K562 (cell line): Measurements from ENCODE around the gene NTN3. TPM values are rescaled to one million over a fixed set of nuclear protein-coding genes. Genes with fewer than 3 reads are reported as not detected.
A peak's percentile ranks its signal among the peaks of the same experiment; 100 is the strongest.

ENCODE experiments used
- BCLAF1 ChIP-seq, 2 experiments: fragments of 450-650 bp in 1 of 2; IDR thresholded peaks; 2 replicates each; pipeline ENCODE4 v1.6.1; 2011 to 2017; ENCODE audit warnings: low read depth in 2 of 2, antibody characterized with exemption in 1 of 2, borderline replicate concordance in 1 of 2, low read length in 1 of 2, mild to moderate bottlenecking in 1 of 2, mixed read lengths in 1 of 2; ENCODE audit not compliant: control insufficient read depth in 1 of 2
- BHLHE40 ChIP-seq: IDR thresholded peaks from 2 replicates; pipeline ENCODE4 v1.6.1; 2011; ENCODE audit warnings: low read length, improper control_type of control experiment
- C11orf30 ChIP-seq: fragments of 450-650 bp; IDR thresholded peaks from 2 replicates; pipeline ENCODE4 v1.6.1; 2016; ENCODE audit warnings: low read depth, mild to moderate bottlenecking
- CTBP1 ChIP-seq: fragments of 450-650 bp; IDR thresholded peaks from 2 replicates; pipeline ENCODE4 v1.6.1; 2016; ENCODE audit warnings: borderline replicate concordance
- HMGXB4 ChIP-seq: sonication (generic); formaldehyde crosslinking; IDR thresholded peaks from 2 replicates; pipeline ENCODE4 v1.8.1; 2023; ENCODE audit warnings: mild to moderate bottlenecking, missing genetic modification reagents
- JUN ChIP-seq, 2 experiments: sonication (generic) in 1 of 2; formaldehyde crosslinking in 1 of 2; IDR thresholded peaks; 2 replicates each; pipeline versions ENCODE4 v1.6.1 to v1.8.0; 2012 to 2022; ENCODE audit warnings: borderline replicate concordance in 2 of 2, mild to moderate bottlenecking in 2 of 2, improper control_type of control experiment in 1 of 2, low read depth in 1 of 2, low read length in 1 of 2, missing genetic modification reagents in 1 of 2
- MBD1 ChIP-seq: fragments of 250-450 bp; sonication (Bioruptor Pico); IDR thresholded peaks from 2 replicates; pipeline ENCODE4 v1.8.0; 2022; ENCODE audit warnings: inconsistent platforms
- RCOR1 ChIP-seq, 2 experiments: IDR thresholded peaks; 2 replicates each; pipeline ENCODE4 v1.6.1; 2012; ENCODE audit warnings: low read depth in 2 of 2, low read length in 2 of 2, borderline replicate concordance in 1 of 2, improper control_type of control experiment in 1 of 2
- SMARCA4 ChIP-seq: fragments of 450-650 bp; IDR thresholded peaks from 2 replicates; pipeline ENCODE4 v1.6.1; 2016
- UBTF ChIP-seq, 2 experiments: IDR thresholded peaks; 2 replicates each; pipeline ENCODE4 v1.6.1; 2012; ENCODE audit warnings: improper control_type of control experiment in 2 of 2, low read depth in 2 of 2, low read length in 2 of 2, borderline replicate concordance in 1 of 2
- ZMIZ1 ChIP-seq, 2 experiments: fragments of 150-350 bp in 1 of 2; IDR thresholded peaks; 2 replicates each; pipeline ENCODE4 v1.6.1; 2012 to 2016; ENCODE audit warnings: low read depth in 2 of 2, low read length in 2 of 2, mild to moderate bottlenecking in 1 of 2, moderate library complexity in 1 of 2
- ZZZ3 ChIP-seq: fragments of 450-650 bp; IDR thresholded peaks from 2 replicates; pipeline ENCODE4 v1.6.1; 2016; ENCODE audit warnings: antibody characterized with exemption, mild to moderate bottlenecking, moderate library complexity
- polyA plus RNA-seq, 8 experiments: library from polyadenylated mRNA; depleted of rRNA in 4 of 8; stranded (reverse) in 5 of 8; unstranded in 3 of 8; fragments of >200 nt; fragmentation: Nextera tagmentation in 2 of 8; fragmentation: Illumina TruSeq in 1 of 8; extraction: Ambion mirVana in 2 of 8; extraction: Trizol in 1 of 8; gene quantifications; 2 replicates each; pipeline versions ENCODE4 v1.2.1 to v1.2.3, GENCODE V29; 2011 to 2014; ENCODE audit warnings: inconsistent platforms in 1 of 8, missing spikeins in 1 of 8
- total RNA-seq, 7 experiments: library from RNA; depleted of rRNA in 6 of 7; stranded (reverse); fragments of >200 nt in 6 of 7; fragmentation: Illumina TruSeq in 2 of 7; extraction: Trizol in 2 of 7; gene quantifications; 2 replicates each; pipeline versions ENCODE4 v1.2.1 to v1.2.3, GENCODE V29; 2011 to 2021; ENCODE audit warnings: low replicate concordance in 1 of 7

Gene NTN3
- total and polyA plus RNA-seq, 9 of the 15 experiments (the other 6 are each of a cell fraction or from before 2014, with no cell fraction given), result not detected

GRCh38 chr16:2428051-2428783 lies 42.9 kb upstream of the NTN3 start (continued):
- TF ChIP-seq MBD1 (CRISPR knock-in tag) (no peak), HMGXB4 (CRISPR knock-in tag) (0 out of 2 replicates have a peak, but pooled peaks have one; percentile 47), CTBP1 (peak; percentile 92), ZMIZ1 (IDR thresholded peaks at IDR 0.05; ENCODE audit: low read depth in 2 of 2, low read length in 2 of 2) (no peak), BCLAF1 (IDR thresholded peaks at IDR 0.05; ENCODE audit: borderline replicate concordance in 1 of 2, control insufficient read depth in 1 of 2, low read depth in 2 of 2, low read length in 1 of 2) (no peak), UBTF (IDR thresholded peaks at IDR 0.05; ENCODE audit: borderline replicate concordance in 1 of 2, low read depth in 2 of 2, low read length in 2 of 2) (peak in 1 of 2 experiments; percentile 83; a peak in 1 of 4 replicates), SMARCA4 (peak; percentile 38; the same call in 1 of the 2 replicates), ZZZ3 (no peak), RCOR1 (IDR thresholded peaks at IDR 0.05; ENCODE audit: borderline replicate concordance in 1 of 2, low read depth in 2 of 2, low read length in 2 of 2) (peak in 1 of 2 experiments; percentile 63; a peak in 2 of 4 replicates), BHLHE40 (peak; percentile 5; the same call in 1 of the 2 replicates), JUN (IDR thresholded peaks at IDR 0.05; ENCODE audit: borderline replicate concordance, low read depth, low read length) (no peak; the same call in 1 of the 2 replicates), JUN (CRISPR knock-in tag; IDR thresholded peaks at IDR 0.05; ENCODE audit: borderline replicate concordance) (0 out of 2 replicates have a peak, but pooled peaks have one; percentile 95), C11orf30 (no peak)
